Hypothalamus (tissue), 51 donors: ENCODE data around the gene TMEM255A.
A peak's percentile ranks its signal among the peaks of the same experiment; 100 is the strongest.

Experiments used
- DNase-seq, 51 donors: peaks; one replicate each; lab custom pipeline; 2025; lab: John Stamatoyannopoulos, UW

The TMEM255A gene

DNA sequence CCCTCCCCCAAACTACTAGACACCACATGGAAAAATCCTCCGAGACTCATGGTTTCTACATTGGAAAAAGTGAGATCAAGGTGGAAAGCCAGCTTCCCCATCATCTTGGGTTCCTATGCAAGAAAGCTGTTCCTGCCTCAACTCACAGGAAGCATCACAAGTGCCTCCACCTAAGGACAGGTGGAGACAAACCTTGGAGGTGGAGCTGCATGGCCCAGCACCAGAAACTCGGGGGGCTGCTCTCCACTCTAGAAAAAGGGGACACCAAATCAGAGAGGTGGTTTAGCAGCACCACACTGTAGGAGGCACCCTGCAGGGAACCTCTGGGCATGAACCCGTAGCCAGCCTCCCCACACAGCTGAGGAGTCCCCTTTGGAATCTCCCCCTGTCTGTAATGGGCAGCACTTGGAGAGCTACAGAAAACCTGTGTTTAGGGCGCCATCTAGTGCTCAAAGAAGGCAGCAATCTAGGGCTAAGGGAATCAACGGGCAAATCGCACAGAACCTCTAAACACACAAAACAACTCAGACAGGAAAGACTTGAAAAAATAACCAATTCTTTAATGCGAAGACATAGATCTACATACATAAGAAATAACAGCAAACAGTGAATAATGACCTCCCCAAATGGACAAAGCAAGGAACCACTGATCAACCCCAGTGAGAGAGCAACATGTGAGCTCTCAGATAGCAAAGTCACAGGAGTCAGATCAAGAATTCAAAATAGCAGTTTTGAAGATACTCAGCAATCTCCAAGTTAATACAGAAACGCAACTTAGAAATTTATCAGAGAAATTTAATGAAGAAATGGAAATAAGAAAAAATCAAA, 97.6 kb downstream of the TMEM255A start:
- DNase-seq, result peak in 29 of 51 donors; percentile 1 to 52 (median 15)
